ENCODE measurements around the gene LIPC.

The LIPC gene

GRCh38 chr15:58445865-58446264 is 14.1 kb downstream of the LIPC start:
- no peak overlapping the region for H3K4me3 ChIP-seq (ENCODE audit: low read depth, low read length)
- no peak for TF ChIP-seq CTCF (IDR thresholded peaks at IDR 0.05; ENCODE audit: low read depth, low read length)

DNA sequence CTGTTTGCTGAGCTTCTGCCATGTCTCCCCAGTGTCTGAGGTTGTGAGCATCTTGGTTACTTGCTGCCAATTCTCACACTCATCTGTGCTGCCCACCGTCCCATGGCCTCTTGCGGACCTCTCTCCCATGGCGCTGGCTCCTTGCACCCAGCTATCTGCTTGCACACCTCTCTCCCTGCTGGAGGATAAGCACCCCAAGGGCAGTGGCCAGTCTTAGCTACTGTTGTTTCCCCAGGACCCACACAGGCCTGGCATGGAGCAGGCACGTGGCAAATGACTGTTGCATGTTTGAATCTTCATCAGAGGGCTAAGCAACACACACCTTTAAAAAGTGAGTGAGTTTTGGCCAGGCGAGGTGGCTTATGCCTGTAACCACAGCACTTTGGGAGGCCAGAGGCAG is 14.7 kb downstream of the LIPC start:
- TF ChIP-seq CTCF (IDR thresholded peaks at IDR 0.05; ENCODE audit: low read depth, low read length), result no peak
- no peak overlapping the region for H3K4me3 ChIP-seq (ENCODE audit: low read depth, low read length)

DNA sequence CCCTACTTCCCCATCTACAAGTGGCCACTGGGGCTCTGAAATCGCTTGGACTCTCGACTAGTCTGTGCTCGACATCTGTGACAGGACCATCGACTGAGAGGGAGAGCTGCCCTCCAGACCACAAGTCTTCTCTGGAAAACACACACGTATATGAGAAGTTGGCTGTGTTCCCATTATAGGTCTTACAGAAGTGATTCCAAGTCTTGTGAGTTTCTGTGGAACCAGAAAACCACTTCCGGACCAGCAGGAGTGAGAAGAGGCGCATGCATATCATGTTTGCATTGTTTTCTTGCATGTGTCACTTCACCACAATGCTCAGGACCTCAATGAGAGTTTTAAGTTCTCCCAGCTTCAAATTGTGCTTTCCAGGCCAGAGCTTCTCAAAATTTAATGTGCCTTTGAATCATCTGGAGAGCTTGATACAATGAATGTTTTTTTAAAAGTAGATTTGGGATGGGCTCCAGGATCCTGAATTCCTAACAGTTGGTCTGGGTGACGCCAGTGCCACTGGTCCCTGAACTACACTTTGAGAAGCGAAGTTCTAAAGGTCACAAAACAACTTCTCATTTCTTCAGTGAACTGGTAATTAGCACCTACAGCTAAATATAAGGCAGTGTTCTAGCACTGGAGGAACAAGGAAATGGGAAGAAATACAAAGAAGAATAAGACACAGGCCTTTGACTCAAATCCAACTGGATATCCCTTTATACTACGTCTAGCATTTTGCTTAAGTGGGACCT is 15.7 kb downstream of the LIPC start:
- no peak overlapping the region for H3K4me3 ChIP-seq (ENCODE audit: low read depth, low read length)
- no peak for TF ChIP-seq CTCF (IDR thresholded peaks at IDR 0.05; ENCODE audit: low read depth, low read length)

GRCh38 chr15:58448331-58448730 is 16.5 kb downstream of the LIPC start:
- TF ChIP-seq CTCF (IDR thresholded peaks at IDR 0.05; ENCODE audit: low read depth, low read length), result no peak
- no peak overlapping the region for H3K4me3 ChIP-seq (ENCODE audit: low read depth, low read length)

- no peak for TF ChIP-seq CTCF (IDR thresholded peaks at IDR 0.05; ENCODE audit: low read depth, low read length)
- no peak overlapping the region for H3K4me3 ChIP-seq (ENCODE audit: low read depth, low read length)
These were observed 17.1 kb downstream of the LIPC start for GRCh38 chr15:58448906-58449305.

DNA sequence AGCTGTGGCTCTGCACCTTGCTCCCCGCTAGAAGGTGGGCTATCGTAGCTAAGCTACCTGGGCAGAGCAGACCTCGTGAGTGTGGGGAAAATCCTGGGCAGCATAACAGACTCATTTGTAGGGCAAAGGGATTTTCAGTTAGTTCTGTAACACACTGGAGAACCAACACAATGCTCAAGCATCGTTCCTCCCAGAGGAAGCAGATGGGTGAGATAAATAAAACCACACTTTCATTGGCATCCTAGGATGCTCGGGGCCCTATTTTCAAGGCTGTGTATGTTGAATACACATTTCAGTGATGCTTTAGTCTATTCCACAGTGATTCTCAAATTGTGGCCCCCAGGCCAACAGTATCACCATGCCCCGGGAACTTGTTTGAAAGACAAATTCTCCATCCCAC is 20.0 kb downstream of the LIPC start:
- no peak overlapping the region for H3K4me3 ChIP-seq (ENCODE audit: low read depth, low read length)

More for the DNA sequence above, 20.0 kb downstream of the LIPC start:
- no peak for TF ChIP-seq CTCF (IDR thresholded peaks at IDR 0.05; ENCODE audit: low read depth, low read length)
